Measurements from ENCODE around the gene TRIM62. TPM values are rescaled to one million over a fixed set of nuclear protein-coding genes. Genes with fewer than 3 reads are reported as not detected.

The TRIM62 gene
- total RNA-seq, 1 donor from 2014 or later: 6.5 TPM

- intact Hi-C loops (cut with DNase I): no loop called here
- Histone ChIP-seq H3K36me3 (no peaks in the 10 kb centered on the region), H3K4me1 (no peaks in the 10 kb centered on the region), H3K27me3 (ENCODE audit: low read depth) (no peaks in the 10 kb centered on the region), H3K9me3 (no peaks in the 10 kb centered on the region), H3K27ac (no peak overlapping the region), H3K4me3 (no peak overlapping the region)
- no peak for DNase-seq
- ATAC-seq: no peak
- TF ChIP-seq CTCF (IDR thresholded peaks at IDR 0.05): no peak
These were observed 24.5 kb upstream of the TRIM62 start for GRCh38 chr1:33206340-33206739.

- no peak overlapping the region for H3K27ac ChIP-seq
- no peaks in the 10 kb centered on the region for H3K36me3 ChIP-seq
- no peak for DNase-seq
- peaks cover 7% of the 10 kb centered on the region for H3K27me3 ChIP-seq (ENCODE audit: low read depth)
- intact Hi-C loops (cut with DNase I): no loop called here
- no peak for TF ChIP-seq CTCF (IDR thresholded peaks at IDR 0.05)
- H3K9me3 ChIP-seq: no peaks in the 10 kb centered on the region
- no peak for ATAC-seq
- no peak overlapping the region for H3K4me3 ChIP-seq
- H3K4me1 ChIP-seq: no peaks in the 10 kb centered on the region
These were observed 13.7 kb upstream of the TRIM62 start for GRCh38 chr1:33195556-33195955.

- intact Hi-C loops (cut with DNase I): no loop called here
- no peak for TF ChIP-seq CTCF (IDR thresholded peaks at IDR 0.05)
These were observed 10.0 kb upstream of the TRIM62 start for GRCh38 chr1:33191731-33192275.

GRCh38 chr1:33190701-33191100, 8.9 kb upstream of the TRIM62 start:
- TF ChIP-seq CTCF (IDR thresholded peaks at IDR 0.05): no peak
- Histone ChIP-seq H3K4me1 (no peaks in the 10 kb centered on the region), H3K36me3 (no peaks in the 10 kb centered on the region)

More at GRCh38 chr1:33191731-33192275, 10.0 kb upstream of the TRIM62 start:
- DNase-seq: no peak
- H3K4me1 ChIP-seq: no peaks in the 10 kb centered on the region
- no peak for ATAC-seq
- H3K4me3 ChIP-seq: no peak overlapping the region
- H3K9me3 ChIP-seq: no peaks in the 10 kb centered on the region
- H3K27ac ChIP-seq: no peak overlapping the region
- H3K27me3 ChIP-seq (ENCODE audit: low read depth): peaks cover 7% of the 10 kb centered on the region
- H3K36me3 ChIP-seq: no peaks in the 10 kb centered on the region

GRCh38 chr1:33188572-33189275, 6.9 kb upstream of the TRIM62 start:
- no peaks in the 10 kb centered on the region for H3K36me3 ChIP-seq
- TF ChIP-seq CTCF (IDR thresholded peaks at IDR 0.05): no peak
- no peak overlapping the region for H3K4me3 ChIP-seq
- H3K27ac ChIP-seq: no peak overlapping the region
- ATAC-seq (peak; percentile 75 to 80), DNase-seq (no peak)
- intact Hi-C loops (cut with DNase I): no loop called here
- peaks cover 7% of the 10 kb centered on the region for H3K27me3 ChIP-seq (ENCODE audit: low read depth)
- no peaks in the 10 kb centered on the region for H3K9me3 ChIP-seq
- no peaks in the 10 kb centered on the region for H3K4me1 ChIP-seq

More at GRCh38 chr1:33190701-33191100, 8.9 kb upstream of the TRIM62 start:
- intact Hi-C loops (cut with DNase I): no loop called here
- ATAC-seq (no peak), DNase-seq (no peak)
- Histone ChIP-seq H3K27me3 (ENCODE audit: low read depth) (peaks cover 7% of the 10 kb centered on the region), H3K27ac (no peak overlapping the region), H3K4me3 (no peak overlapping the region), H3K9me3 (no peaks in the 10 kb centered on the region)

Data from lower lobe of right lung (tissue), 2 donors.